SK-N-SH (cell line): ENCODE data around the gene BICC1.

Source experiments
- ELF1 ChIP-seq: IDR thresholded peaks from 2 replicates; pipeline ENCODE4 v1.4.0; 2012
- EP300 ChIP-seq, 2 experiments: IDR thresholded peaks; 2 replicates each; pipeline versions ENCODE4 v1.4.0 to v1.6.1; 2012; ENCODE audit warnings: borderline replicate concordance in 1 of 2, low read depth in 1 of 2, low read length in 1 of 2
- EZH2phosphoT487 ChIP-seq: fragments of 200-600 bp; sonication (generic); IDR thresholded peaks from 2 replicates; pipeline ENCODE4 v1.6.1; 2017; ENCODE audit warnings: low read depth, mixed run types, mild to moderate bottlenecking, antibody characterized with exemption, moderate library complexity, borderline replicate concordance
- FOXJ3 ChIP-seq: sonication (generic); formaldehyde crosslinking; IDR thresholded peaks from 2 replicates; pipeline ENCODE4 v1.5.1; 2020; ENCODE audit warnings: mild to moderate bottlenecking, missing genetic modification reagents
- MXI1 ChIP-seq: IDR thresholded peaks from 2 replicates; pipeline ENCODE4 v1.6.1; 2012; ENCODE audit warnings: mild to moderate bottlenecking, low read depth, low read length, improper control_type of control experiment
- NFIC ChIP-seq: IDR thresholded peaks from 2 replicates; pipeline ENCODE4 v1.4.0; 2012; ENCODE audit warnings: borderline replicate concordance
- POLR2AphosphoS5 ChIP-seq: IDR thresholded peaks from 2 replicates; pipeline ENCODE4 v1.6.1; 2012; ENCODE audit warnings: low read depth, low read length
- SMC3 ChIP-seq: IDR thresholded peaks from 2 replicates; pipeline ENCODE4 v1.6.1; 2012; ENCODE audit warnings: low read depth, low read length, improper control_type of control experiment
- TAF1 ChIP-seq: IDR thresholded peaks from 2 replicates; pipeline ENCODE4 v1.6.1; 2012; ENCODE audit warnings: low read depth, mild to moderate bottlenecking, low read length, moderate library complexity, borderline replicate concordance
- TEAD4 ChIP-seq: IDR thresholded peaks from 2 replicates; pipeline ENCODE4 v1.4.0; 2012; ENCODE audit warnings: mild to moderate bottlenecking, borderline replicate concordance; ENCODE audit not compliant: insufficient read depth
- TF ChIP-seq, protein P1 (sequence below): fragments of 200-600 bp; sonication (generic); IDR thresholded peaks from 2 replicates; pipeline ENCODE4 v1.6.1; 2017; ENCODE audit warnings: antibody characterized with exemption, mild to moderate bottlenecking, moderate library complexity
- TF ChIP-seq, protein P2 (sequence below): IDR thresholded peaks from 2 replicates; pipeline ENCODE4 v1.6.1; 2012; ENCODE audit warnings: mild to moderate bottlenecking, low read depth, low read length, moderate library complexity
- TF ChIP-seq, protein P3 (sequence below): fragments of 150-350 bp; IDR thresholded peaks from 2 replicates; pipeline ENCODE4 v1.6.1; 2017; ENCODE audit warnings: antibody characterized with exemption, low read length, low read depth, borderline replicate concordance

DNA sequence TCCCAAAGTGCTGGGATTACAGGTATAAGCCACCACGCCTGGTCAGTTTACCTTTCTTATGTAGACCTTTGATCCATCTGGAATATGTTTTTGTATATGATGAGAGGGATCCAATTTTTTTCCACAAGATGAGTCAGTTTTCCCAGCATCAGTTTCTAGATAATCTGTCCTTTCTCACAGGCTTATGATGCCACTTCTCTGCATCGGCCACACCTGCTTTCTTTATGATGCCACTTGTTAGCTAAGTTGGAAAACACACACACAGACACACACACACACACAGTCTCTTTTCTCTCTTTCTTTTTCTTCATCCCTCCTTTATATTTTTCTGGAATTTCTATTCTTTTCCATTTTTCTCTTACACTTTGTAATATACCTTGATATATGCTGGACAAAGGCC is 240.8 kb downstream of the BICC1 start:
- TF ChIP-seq, protein P1, sequence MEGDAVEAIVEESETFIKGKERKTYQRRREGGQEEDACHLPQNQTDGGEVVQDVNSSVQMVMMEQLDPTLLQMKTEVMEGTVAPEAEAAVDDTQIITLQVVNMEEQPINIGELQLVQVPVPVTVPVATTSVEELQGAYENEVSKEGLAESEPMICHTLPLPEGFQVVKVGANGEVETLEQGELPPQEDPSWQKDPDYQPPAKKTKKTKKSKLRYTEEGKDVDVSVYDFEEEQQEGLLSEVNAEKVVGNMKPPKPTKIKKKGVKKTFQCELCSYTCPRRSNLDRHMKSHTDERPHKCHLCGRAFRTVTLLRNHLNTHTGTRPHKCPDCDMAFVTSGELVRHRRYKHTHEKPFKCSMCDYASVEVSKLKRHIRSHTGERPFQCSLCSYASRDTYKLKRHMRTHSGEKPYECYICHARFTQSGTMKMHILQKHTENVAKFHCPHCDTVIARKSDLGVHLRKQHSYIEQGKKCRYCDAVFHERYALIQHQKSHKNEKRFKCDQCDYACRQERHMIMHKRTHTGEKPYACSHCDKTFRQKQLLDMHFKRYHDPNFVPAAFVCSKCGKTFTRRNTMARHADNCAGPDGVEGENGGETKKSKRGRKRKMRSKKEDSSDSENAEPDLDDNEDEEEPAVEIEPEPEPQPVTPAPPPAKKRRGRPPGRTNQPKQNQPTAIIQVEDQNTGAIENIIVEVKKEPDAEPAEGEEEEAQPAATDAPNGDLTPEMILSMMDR: no peak
- TF ChIP-seq SMC3: no peak
- TF ChIP-seq, protein P2, sequence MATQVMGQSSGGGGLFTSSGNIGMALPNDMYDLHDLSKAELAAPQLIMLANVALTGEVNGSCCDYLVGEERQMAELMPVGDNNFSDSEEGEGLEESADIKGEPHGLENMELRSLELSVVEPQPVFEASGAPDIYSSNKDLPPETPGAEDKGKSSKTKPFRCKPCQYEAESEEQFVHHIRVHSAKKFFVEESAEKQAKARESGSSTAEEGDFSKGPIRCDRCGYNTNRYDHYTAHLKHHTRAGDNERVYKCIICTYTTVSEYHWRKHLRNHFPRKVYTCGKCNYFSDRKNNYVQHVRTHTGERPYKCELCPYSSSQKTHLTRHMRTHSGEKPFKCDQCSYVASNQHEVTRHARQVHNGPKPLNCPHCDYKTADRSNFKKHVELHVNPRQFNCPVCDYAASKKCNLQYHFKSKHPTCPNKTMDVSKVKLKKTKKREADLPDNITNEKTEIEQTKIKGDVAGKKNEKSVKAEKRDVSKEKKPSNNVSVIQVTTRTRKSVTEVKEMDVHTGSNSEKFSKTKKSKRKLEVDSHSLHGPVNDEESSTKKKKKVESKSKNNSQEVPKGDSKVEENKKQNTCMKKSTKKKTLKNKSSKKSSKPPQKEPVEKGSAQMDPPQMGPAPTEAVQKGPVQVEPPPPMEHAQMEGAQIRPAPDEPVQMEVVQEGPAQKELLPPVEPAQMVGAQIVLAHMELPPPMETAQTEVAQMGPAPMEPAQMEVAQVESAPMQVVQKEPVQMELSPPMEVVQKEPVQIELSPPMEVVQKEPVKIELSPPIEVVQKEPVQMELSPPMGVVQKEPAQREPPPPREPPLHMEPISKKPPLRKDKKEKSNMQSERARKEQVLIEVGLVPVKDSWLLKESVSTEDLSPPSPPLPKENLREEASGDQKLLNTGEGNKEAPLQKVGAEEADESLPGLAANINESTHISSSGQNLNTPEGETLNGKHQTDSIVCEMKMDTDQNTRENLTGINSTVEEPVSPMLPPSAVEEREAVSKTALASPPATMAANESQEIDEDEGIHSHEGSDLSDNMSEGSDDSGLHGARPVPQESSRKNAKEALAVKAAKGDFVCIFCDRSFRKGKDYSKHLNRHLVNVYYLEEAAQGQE: no peak
- no peak for TF ChIP-seq TEAD4
- no peak for TF ChIP-seq TAF1
- TF ChIP-seq POLR2AphosphoS5: no peak
- no peak for TF ChIP-seq MXI1
- TF ChIP-seq NFIC: no peak
- TF ChIP-seq EP300 (IDR thresholded peaks at IDR 0.05; ENCODE audit: borderline replicate concordance in 1 of 2, low read depth in 1 of 2, low read length in 1 of 2): no peak
- TF ChIP-seq EZH2phosphoT487: no peak
- TF ChIP-seq ELF1: no peak
- TF ChIP-seq, protein P3, sequence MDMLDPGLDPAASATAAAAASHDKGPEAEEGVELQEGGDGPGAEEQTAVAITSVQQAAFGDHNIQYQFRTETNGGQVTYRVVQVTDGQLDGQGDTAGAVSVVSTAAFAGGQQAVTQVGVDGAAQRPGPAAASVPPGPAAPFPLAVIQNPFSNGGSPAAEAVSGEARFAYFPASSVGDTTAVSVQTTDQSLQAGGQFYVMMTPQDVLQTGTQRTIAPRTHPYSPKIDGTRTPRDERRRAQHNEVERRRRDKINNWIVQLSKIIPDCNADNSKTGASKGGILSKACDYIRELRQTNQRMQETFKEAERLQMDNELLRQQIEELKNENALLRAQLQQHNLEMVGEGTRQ: no peak
- TF ChIP-seq FOXJ3 (CRISPR knock-in tag): no peak
